ENCODE measurements around the gene LEKR1.

The LEKR1 gene

GRCh38 chr3:156974931-156975330 is 148.8 kb downstream of the LEKR1 start:
- H3K4me1 ChIP-seq (ENCODE audit: control insufficient read depth in 1 of 2, insufficient read depth in 2 of 2, low read length in 2 of 2), result no peaks in the 10 kb centered on the region
- H3K27me3 ChIP-seq (ENCODE audit: insufficient read depth, low read length), result no peaks in the 10 kb centered on the region
- H4K8ac ChIP-seq (ENCODE audit: low read depth, low read length), result no peak overlapping the region
- no peaks in the 10 kb centered on the region for H3K79me1 ChIP-seq (ENCODE audit: low read length)
- no peak overlapping the region for H3K9ac ChIP-seq (ENCODE audit: low read length)
- no peaks in the 10 kb centered on the region for H3K79me2 ChIP-seq (ENCODE audit: control insufficient read depth, insufficient read depth, low read length, poor library complexity)
- H3K36me3 ChIP-seq (ENCODE audit: control insufficient read depth in 1 of 2, insufficient read depth in 2 of 2, low read length in 2 of 2), result no peaks in the 10 kb centered on the region
- H2BK12ac ChIP-seq (ENCODE audit: low read length), result no peak overlapping the region
- no peak overlapping the region for H3K14ac ChIP-seq (ENCODE audit: low read length)
- no peak overlapping the region for H2AFZ ChIP-seq (ENCODE audit: insufficient read depth, low read length, poor library complexity)
- no peak overlapping the region for H2BK120ac ChIP-seq (ENCODE audit: insufficient read depth, low read length, poor library complexity)
- no peak overlapping the region for H3K4ac ChIP-seq (ENCODE audit: low read depth, low read length)
- no peak overlapping the region for H3K4me3 ChIP-seq (ENCODE audit: low read depth, low read length)
- H3K27ac ChIP-seq (ENCODE audit: low read depth, low read length), result no peak overlapping the region
- no peak overlapping the region for H4K12ac ChIP-seq (ENCODE audit: low read depth, low read length)
- no peak overlapping the region for H3K23ac ChIP-seq (ENCODE audit: low read length)
- no peak for DNase-seq
- H4K91ac ChIP-seq (ENCODE audit: low read depth, low read length), result no peak overlapping the region
- no peak overlapping the region for H3K4me2 ChIP-seq (ENCODE audit: low read length)
- no peak overlapping the region for H3K18ac ChIP-seq (ENCODE audit: low read length)
- no peaks in the 10 kb centered on the region for H3K9me3 ChIP-seq (ENCODE audit: insufficient read depth, low read depth, low read length)
- no CpG with 5 or more reads among the region's 1 CpG for WGBS (ENCODE audit: extremely low coverage, insufficient coverage, insufficient read length)
- no peak overlapping the region for H2BK5ac ChIP-seq (ENCODE audit: low read depth, low read length, poor library complexity)
- H2AK5ac ChIP-seq (ENCODE audit: low read length), result no peak overlapping the region

- no peak overlapping the region for H3K9ac ChIP-seq (ENCODE audit: low read length)
- no peaks in the 10 kb centered on the region for H3K9me3 ChIP-seq (ENCODE audit: insufficient read depth, low read depth, low read length)
- H2BK5ac ChIP-seq (ENCODE audit: low read depth, low read length, poor library complexity), result no peak overlapping the region
- no peak overlapping the region for H3K4me3 ChIP-seq (ENCODE audit: low read depth, low read length)
- H3K18ac ChIP-seq (ENCODE audit: low read length), result no peak overlapping the region
- no peak overlapping the region for H2BK120ac ChIP-seq (ENCODE audit: insufficient read depth, low read length, poor library complexity)
- no peaks in the 10 kb centered on the region for H3K79me1 ChIP-seq (ENCODE audit: low read length)
- no peak overlapping the region for H3K14ac ChIP-seq (ENCODE audit: low read length)
- no peaks in the 10 kb centered on the region for H3K36me3 ChIP-seq (ENCODE audit: control insufficient read depth in 1 of 2, insufficient read depth in 2 of 2, low read length in 2 of 2)
- H3K79me2 ChIP-seq (ENCODE audit: control insufficient read depth, insufficient read depth, low read length, poor library complexity), result no peaks in the 10 kb centered on the region
- no peak overlapping the region for H3K27ac ChIP-seq (ENCODE audit: low read depth, low read length)
- no peak overlapping the region for H3K4me2 ChIP-seq (ENCODE audit: low read length)
- H3K23ac ChIP-seq (ENCODE audit: low read length), result no peak overlapping the region
- no peak overlapping the region for H4K12ac ChIP-seq (ENCODE audit: low read depth, low read length)
- no peaks in the 10 kb centered on the region for H3K27me3 ChIP-seq (ENCODE audit: insufficient read depth, low read length)
- H2AK5ac ChIP-seq (ENCODE audit: low read length), result no peak overlapping the region
- H4K91ac ChIP-seq (ENCODE audit: low read depth, low read length), result no peak overlapping the region
- H3K4ac ChIP-seq (ENCODE audit: low read depth, low read length), result no peak overlapping the region
- DNase-seq, result no peak
- H3K4me1 ChIP-seq (ENCODE audit: control insufficient read depth in 1 of 2, insufficient read depth in 2 of 2, low read length in 2 of 2), result no peaks in the 10 kb centered on the region
- no peak overlapping the region for H2AFZ ChIP-seq (ENCODE audit: insufficient read depth, low read length, poor library complexity)
- WGBS (ENCODE audit: extremely low coverage, insufficient coverage, insufficient read length), result no CpG with 5 or more reads among the region's 1 CpG
- no peak overlapping the region for H2BK12ac ChIP-seq (ENCODE audit: low read length)
- no peak overlapping the region for H4K8ac ChIP-seq (ENCODE audit: low read depth, low read length)
Observed at GRCh38 chr3:156975721-156976120, 149.6 kb downstream of the LEKR1 start.

GRCh38 chr3:156976933-156977332 is 150.8 kb downstream of the LEKR1 start:
- Histone ChIP-seq H3K27me3 (ENCODE audit: insufficient read depth, low read length) (no peaks in the 10 kb centered on the region), H4K91ac (ENCODE audit: low read depth, low read length) (no peak overlapping the region), H3K14ac (ENCODE audit: low read length) (no peak overlapping the region)

GRCh38 chr3:156978481-156978961 is 152.4 kb downstream of the LEKR1 start:
- no peak for DNase-seq
- H3K9me3 ChIP-seq (ENCODE audit: insufficient read depth, low read depth, low read length), result no peaks in the 10 kb centered on the region
- H3K18ac ChIP-seq (ENCODE audit: low read length), result no peak overlapping the region

More at GRCh38 chr3:156976933-156977332, 150.8 kb downstream of the LEKR1 start:
- Histone ChIP-seq H3K18ac (ENCODE audit: low read length) (no peak overlapping the region), H3K4me2 (ENCODE audit: low read length) (no peak overlapping the region), H2BK12ac (ENCODE audit: low read length) (no peak overlapping the region), H3K4ac (ENCODE audit: low read depth, low read length) (no peak overlapping the region), H3K9me3 (ENCODE audit: insufficient read depth, low read depth, low read length) (no peaks in the 10 kb centered on the region), H3K36me3 (ENCODE audit: control insufficient read depth in 1 of 2, insufficient read depth in 2 of 2, low read length in 2 of 2) (no peaks in the 10 kb centered on the region), H2BK5ac (ENCODE audit: low read depth, low read length, poor library complexity) (no peak overlapping the region), H3K4me3 (ENCODE audit: low read depth, low read length) (no peak overlapping the region), H3K79me2 (ENCODE audit: control insufficient read depth, insufficient read depth, low read length, poor library complexity) (no peaks in the 10 kb centered on the region), H3K23ac (ENCODE audit: low read length) (no peak overlapping the region), H3K79me1 (ENCODE audit: low read length) (no peaks in the 10 kb centered on the region), H3K27ac (ENCODE audit: low read depth, low read length) (no peak overlapping the region), H2AK5ac (ENCODE audit: low read length) (no peak overlapping the region), H4K12ac (ENCODE audit: low read depth, low read length) (no peak overlapping the region), H3K4me1 (ENCODE audit: control insufficient read depth in 1 of 2, insufficient read depth in 2 of 2, low read length in 2 of 2) (no peaks in the 10 kb centered on the region), H2BK120ac (ENCODE audit: insufficient read depth, low read length, poor library complexity) (no peak overlapping the region), H3K9ac (ENCODE audit: low read length) (peak overlapping the region; percentile 21), H2AFZ (ENCODE audit: insufficient read depth, low read length, poor library complexity) (no peak overlapping the region), H4K8ac (ENCODE audit: low read depth, low read length) (no peak overlapping the region)
- no CpG with 5 or more reads among the region's 4 CpGs for WGBS (ENCODE audit: extremely low coverage, insufficient coverage, insufficient read length)
- no peak for DNase-seq

More at GRCh38 chr3:156978481-156978961, 152.4 kb downstream of the LEKR1 start:
- Histone ChIP-seq H4K12ac (ENCODE audit: low read depth, low read length) (no peak overlapping the region), H2AK5ac (ENCODE audit: low read length) (no peak overlapping the region), H2BK12ac (ENCODE audit: low read length) (no peak overlapping the region), H2AFZ (ENCODE audit: insufficient read depth, low read length, poor library complexity) (no peak overlapping the region), H4K8ac (ENCODE audit: low read depth, low read length) (no peak overlapping the region), H4K91ac (ENCODE audit: low read depth, low read length) (no peak overlapping the region), H3K14ac (ENCODE audit: low read length) (no peak overlapping the region), H3K4me1 (ENCODE audit: control insufficient read depth in 1 of 2, insufficient read depth in 2 of 2, low read length in 2 of 2) (no peaks in the 10 kb centered on the region), H3K27ac (ENCODE audit: low read depth, low read length) (no peak overlapping the region), H3K4me3 (ENCODE audit: low read depth, low read length) (no peak overlapping the region), H3K36me3 (ENCODE audit: control insufficient read depth in 1 of 2, insufficient read depth in 2 of 2, low read length in 2 of 2) (no peaks in the 10 kb centered on the region), H3K79me1 (ENCODE audit: low read length) (no peaks in the 10 kb centered on the region), H3K23ac (ENCODE audit: low read length) (no peak overlapping the region), H3K9ac (ENCODE audit: low read length) (no peak overlapping the region), H3K4me2 (ENCODE audit: low read length) (no peak overlapping the region), H3K4ac (ENCODE audit: low read depth, low read length) (no peak overlapping the region), H2BK5ac (ENCODE audit: low read depth, low read length, poor library complexity) (no peak overlapping the region), H2BK120ac (ENCODE audit: insufficient read depth, low read length, poor library complexity) (no peak overlapping the region), H3K27me3 (ENCODE audit: insufficient read depth, low read length) (no peaks in the 10 kb centered on the region), H3K79me2 (ENCODE audit: control insufficient read depth, insufficient read depth, low read length, poor library complexity) (no peaks in the 10 kb centered on the region)
- WGBS (ENCODE audit: extremely low coverage, insufficient coverage, insufficient read length), result no CpG with 5 or more reads among the region's 2 CpGs

Measured in trophoblast cell (in vitro differentiated cells and primary cell).